ENCODE results near the gene BRMS1.

- no peak for TF ChIP-seq CTCF (IDR thresholded peaks at IDR 0.05)
- TF ChIP-seq, protein P1, sequence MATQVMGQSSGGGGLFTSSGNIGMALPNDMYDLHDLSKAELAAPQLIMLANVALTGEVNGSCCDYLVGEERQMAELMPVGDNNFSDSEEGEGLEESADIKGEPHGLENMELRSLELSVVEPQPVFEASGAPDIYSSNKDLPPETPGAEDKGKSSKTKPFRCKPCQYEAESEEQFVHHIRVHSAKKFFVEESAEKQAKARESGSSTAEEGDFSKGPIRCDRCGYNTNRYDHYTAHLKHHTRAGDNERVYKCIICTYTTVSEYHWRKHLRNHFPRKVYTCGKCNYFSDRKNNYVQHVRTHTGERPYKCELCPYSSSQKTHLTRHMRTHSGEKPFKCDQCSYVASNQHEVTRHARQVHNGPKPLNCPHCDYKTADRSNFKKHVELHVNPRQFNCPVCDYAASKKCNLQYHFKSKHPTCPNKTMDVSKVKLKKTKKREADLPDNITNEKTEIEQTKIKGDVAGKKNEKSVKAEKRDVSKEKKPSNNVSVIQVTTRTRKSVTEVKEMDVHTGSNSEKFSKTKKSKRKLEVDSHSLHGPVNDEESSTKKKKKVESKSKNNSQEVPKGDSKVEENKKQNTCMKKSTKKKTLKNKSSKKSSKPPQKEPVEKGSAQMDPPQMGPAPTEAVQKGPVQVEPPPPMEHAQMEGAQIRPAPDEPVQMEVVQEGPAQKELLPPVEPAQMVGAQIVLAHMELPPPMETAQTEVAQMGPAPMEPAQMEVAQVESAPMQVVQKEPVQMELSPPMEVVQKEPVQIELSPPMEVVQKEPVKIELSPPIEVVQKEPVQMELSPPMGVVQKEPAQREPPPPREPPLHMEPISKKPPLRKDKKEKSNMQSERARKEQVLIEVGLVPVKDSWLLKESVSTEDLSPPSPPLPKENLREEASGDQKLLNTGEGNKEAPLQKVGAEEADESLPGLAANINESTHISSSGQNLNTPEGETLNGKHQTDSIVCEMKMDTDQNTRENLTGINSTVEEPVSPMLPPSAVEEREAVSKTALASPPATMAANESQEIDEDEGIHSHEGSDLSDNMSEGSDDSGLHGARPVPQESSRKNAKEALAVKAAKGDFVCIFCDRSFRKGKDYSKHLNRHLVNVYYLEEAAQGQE (IDR thresholded peaks at IDR 0.05; ENCODE audit: insufficient read depth in 1 of 2, low read depth in 2 of 2, low read length in 1 of 2): no peak
- no peak for TF ChIP-seq POLR2AphosphoS5 (IDR thresholded peaks at IDR 0.05; ENCODE audit: low read depth, low read length)
- no peak for TF ChIP-seq TCF7L2 (IDR thresholded peaks at IDR 0.05; ENCODE audit: low read depth, low read length)
These were observed 22.0 kb downstream of the BRMS1 start for GRCh38 chr11:66322732-66323427.
